ENCODE data around the gene ASB2. TPM values are rescaled to one million over a fixed set of nuclear protein-coding genes. Genes with fewer than 3 reads are reported as not detected.

The ASB2 gene
- total RNA-seq, 1 experiment from 2014 or later: not detected

DNA sequence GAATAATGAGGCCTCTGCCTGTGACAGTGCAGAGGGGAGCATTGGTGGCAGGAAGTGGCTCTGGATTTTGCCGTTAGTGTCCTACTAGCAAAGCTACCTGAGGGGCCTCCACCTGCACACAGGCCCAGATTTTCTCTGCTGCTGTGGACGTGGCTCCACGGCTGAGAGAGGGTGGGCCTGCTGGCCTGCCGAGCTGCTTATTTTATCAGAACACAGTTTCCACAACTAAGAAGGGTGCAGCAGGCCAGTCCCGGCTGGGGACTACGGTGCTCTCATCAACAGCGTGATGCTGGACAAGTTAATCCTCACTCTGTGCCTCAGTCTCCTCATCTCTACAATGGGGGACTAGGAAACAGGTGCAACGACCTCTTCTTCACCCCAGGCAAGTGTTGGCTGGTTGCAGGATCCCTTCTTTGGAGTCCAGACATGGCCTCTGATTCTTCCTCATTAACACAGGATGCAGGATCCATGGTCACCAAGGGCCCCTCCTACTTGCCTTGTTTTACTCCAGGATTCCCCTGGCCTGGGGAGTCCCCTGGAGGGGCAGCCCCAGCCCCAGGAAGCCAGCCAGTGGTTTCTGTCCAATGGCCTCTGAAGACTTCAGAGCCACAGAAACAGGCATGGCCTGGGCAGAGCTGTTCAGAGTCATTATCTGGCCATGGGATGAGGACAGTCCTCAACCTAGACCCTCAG, 45.9 kb downstream of the ASB2 start:
- no peaks in the 10 kb centered on the region for H3K9me3 Mint-ChIP-seq (ENCODE audit: unreplicated experiment)
- no peaks in the 10 kb centered on the region for H3K27me3 ChIP-seq (replicated peaks; ENCODE audit: control insufficient read depth, insufficient read depth, low read length)
- H3K4me3 ChIP-seq (ENCODE audit: low read depth, low read length): no peak overlapping the region
- ChIA-PET POLR2A (interaction anchor here (0.6 kb wide), 1 partner anchor 819 kb away, joined by 3 read pairs; no protein-coding TSS in a partner anchor), CTCF (interaction anchor here (0.6 kb wide), 1 partner anchor 66 kb away, joined by 4 read pairs; the partner anchor contains the start of gene CCDC197)
- no peak overlapping the region for H3K27ac Mint-ChIP-seq (ENCODE audit: unreplicated experiment)
- no peak for DNase-seq
- no peaks in the 10 kb centered on the region for H3K36me3 Mint-ChIP-seq (ENCODE audit: insufficient read depth, unreplicated experiment)
- H3K4me3 Mint-ChIP-seq (ENCODE audit: unreplicated experiment): no peak overlapping the region
- TF ChIP-seq, protein P1, sequence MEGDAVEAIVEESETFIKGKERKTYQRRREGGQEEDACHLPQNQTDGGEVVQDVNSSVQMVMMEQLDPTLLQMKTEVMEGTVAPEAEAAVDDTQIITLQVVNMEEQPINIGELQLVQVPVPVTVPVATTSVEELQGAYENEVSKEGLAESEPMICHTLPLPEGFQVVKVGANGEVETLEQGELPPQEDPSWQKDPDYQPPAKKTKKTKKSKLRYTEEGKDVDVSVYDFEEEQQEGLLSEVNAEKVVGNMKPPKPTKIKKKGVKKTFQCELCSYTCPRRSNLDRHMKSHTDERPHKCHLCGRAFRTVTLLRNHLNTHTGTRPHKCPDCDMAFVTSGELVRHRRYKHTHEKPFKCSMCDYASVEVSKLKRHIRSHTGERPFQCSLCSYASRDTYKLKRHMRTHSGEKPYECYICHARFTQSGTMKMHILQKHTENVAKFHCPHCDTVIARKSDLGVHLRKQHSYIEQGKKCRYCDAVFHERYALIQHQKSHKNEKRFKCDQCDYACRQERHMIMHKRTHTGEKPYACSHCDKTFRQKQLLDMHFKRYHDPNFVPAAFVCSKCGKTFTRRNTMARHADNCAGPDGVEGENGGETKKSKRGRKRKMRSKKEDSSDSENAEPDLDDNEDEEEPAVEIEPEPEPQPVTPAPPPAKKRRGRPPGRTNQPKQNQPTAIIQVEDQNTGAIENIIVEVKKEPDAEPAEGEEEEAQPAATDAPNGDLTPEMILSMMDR (IDR thresholded peaks at IDR 0.05; ENCODE audit: insufficient read depth in 1 of 2, low read depth in 1 of 2, low read length in 1 of 2, severe bottlenecking in 1 of 2, unreplicated experiment in 1 of 2): no peak
- BruUV-seq (replicated peaks): no TSS peak
- intact Hi-C loops (cut with micrococcal nuclease; ENCODE audit: unreplicated experiment): no loop called here
- H3K4me1 Mint-ChIP-seq (ENCODE audit: low read depth, unreplicated experiment): no peaks in the 10 kb centered on the region
- H3K27me3 Mint-ChIP-seq (ENCODE audit: insufficient read depth, unreplicated experiment): no peaks in the 10 kb centered on the region
- H3K9me3 ChIP-seq: no peaks in the 10 kb centered on the region
- H3K4me1 ChIP-seq: no peaks in the 10 kb centered on the region
- no peaks in the 10 kb centered on the region for H3K36me3 ChIP-seq (ENCODE audit: control insufficient read depth, insufficient read depth, low read length)

DNA sequence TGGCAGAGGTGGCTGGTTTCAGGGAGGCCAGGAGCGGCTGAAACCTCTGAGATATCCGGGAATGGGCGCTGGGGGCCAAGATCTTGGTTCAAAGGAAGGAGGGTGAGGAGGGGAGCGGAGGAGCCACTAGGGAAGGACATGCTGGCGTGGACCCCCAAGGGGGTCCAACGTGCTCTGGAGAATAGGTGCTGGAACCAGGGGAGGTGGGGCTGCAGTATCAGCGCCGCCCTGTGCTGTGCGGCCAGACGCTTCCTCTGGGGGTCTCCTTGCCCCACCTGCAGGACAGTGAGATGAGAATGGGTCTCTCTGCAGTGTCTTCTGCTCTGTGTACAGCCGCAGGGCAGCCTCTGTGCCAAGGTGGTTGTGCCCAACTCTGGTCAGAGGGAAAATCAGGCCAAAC, 46.7 kb downstream of the ASB2 start:
- H3K36me3 Mint-ChIP-seq (ENCODE audit: insufficient read depth, unreplicated experiment): no peaks in the 10 kb centered on the region
- no peaks in the 10 kb centered on the region for H3K27me3 ChIP-seq (replicated peaks; ENCODE audit: control insufficient read depth, insufficient read depth, low read length)
- TF ChIP-seq, protein P1 (IDR thresholded peaks at IDR 0.05; ENCODE audit: insufficient read depth in 1 of 2, low read depth in 1 of 2, low read length in 1 of 2, severe bottlenecking in 1 of 2, unreplicated experiment in 1 of 2): no peak
- no peaks in the 10 kb centered on the region for H3K9me3 Mint-ChIP-seq (ENCODE audit: unreplicated experiment)
- ChIA-PET CTCF (no interaction called here), POLR2A (no interaction called here)
- H3K27ac Mint-ChIP-seq (ENCODE audit: unreplicated experiment): no peak overlapping the region
- H3K4me3 ChIP-seq (ENCODE audit: low read depth, low read length): no peak overlapping the region
- no peak for DNase-seq
- no peaks in the 10 kb centered on the region for H3K9me3 ChIP-seq
- BruUV-seq (replicated peaks): no TSS peak
- no peak overlapping the region for H3K4me3 Mint-ChIP-seq (ENCODE audit: unreplicated experiment)
- H3K4me1 Mint-ChIP-seq (ENCODE audit: low read depth, unreplicated experiment): no peaks in the 10 kb centered on the region
- no peaks in the 10 kb centered on the region for H3K4me1 ChIP-seq
- H3K36me3 ChIP-seq (ENCODE audit: control insufficient read depth, insufficient read depth, low read length): no peaks in the 10 kb centered on the region
- no peaks in the 10 kb centered on the region for H3K27me3 Mint-ChIP-seq (ENCODE audit: insufficient read depth, unreplicated experiment)
- intact Hi-C loops (cut with micrococcal nuclease; ENCODE audit: unreplicated experiment): no loop called here

DNA sequence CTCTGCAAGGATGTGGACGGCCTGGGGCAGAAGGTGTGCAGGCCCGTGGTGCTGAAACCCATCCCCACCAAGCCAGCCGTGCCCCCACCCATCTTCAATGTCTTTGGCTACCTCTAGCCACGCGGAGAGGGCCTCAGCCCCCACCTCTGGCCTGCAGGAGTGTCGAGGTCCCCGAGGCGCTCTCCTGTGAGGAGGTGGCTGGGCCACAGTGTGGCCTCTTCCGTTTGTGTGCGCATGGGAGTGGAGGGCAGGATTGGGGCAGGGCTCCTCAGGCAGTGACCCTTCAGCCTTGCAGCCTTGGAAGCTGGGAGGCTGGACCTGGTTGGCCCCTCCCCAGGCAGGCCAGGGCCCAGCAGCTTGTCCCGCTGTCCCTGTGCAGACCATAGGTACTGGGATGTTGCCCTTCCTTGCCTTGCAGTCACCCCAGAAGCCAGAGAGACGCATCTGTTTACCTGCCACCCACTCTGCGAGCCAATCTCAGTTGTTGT, 47.3 kb downstream of the ASB2 start:
- POLR2A ChIA-PET: no interaction called here
- Histone ChIP-seq H3K36me3 (ENCODE audit: control insufficient read depth, insufficient read depth, low read length) (no peaks in the 10 kb centered on the region), H3K27me3 (replicated peaks; ENCODE audit: control insufficient read depth, insufficient read depth, low read length) (no peaks in the 10 kb centered on the region), H3K4me3 (ENCODE audit: low read depth, low read length) (no peak overlapping the region), H3K4me1 (no peaks in the 10 kb centered on the region), H3K9me3 (no peaks in the 10 kb centered on the region)
- TF ChIP-seq, protein P1 (IDR thresholded peaks at IDR 0.05; ENCODE audit: insufficient read depth in 1 of 2, low read depth in 1 of 2, low read length in 1 of 2, severe bottlenecking in 1 of 2, unreplicated experiment in 1 of 2): no peak
- Mint-ChIP-seq H3K36me3 (ENCODE audit: insufficient read depth, unreplicated experiment) (no peaks in the 10 kb centered on the region), H3K27ac (ENCODE audit: unreplicated experiment) (no peak overlapping the region), H3K4me1 (ENCODE audit: low read depth, unreplicated experiment) (no peaks in the 10 kb centered on the region), H3K4me3 (ENCODE audit: unreplicated experiment) (no peak overlapping the region), H3K27me3 (ENCODE audit: insufficient read depth, unreplicated experiment) (no peaks in the 10 kb centered on the region), H3K9me3 (ENCODE audit: unreplicated experiment) (no peaks in the 10 kb centered on the region)
- CTCF ChIA-PET: no interaction called here
- no TSS peak for BruUV-seq (replicated peaks)
- intact Hi-C loops (cut with micrococcal nuclease; ENCODE audit: unreplicated experiment): no loop called here
- no peak for DNase-seq
